Neural progenitor cell (in vitro differentiated cells): ENCODE data around the gene SEPSECS. TPM values are rescaled to one million over a fixed set of nuclear protein-coding genes. Genes with fewer than 3 reads are reported as not detected.

Experiments
- DNase-seq: peaks from one replicate; pipeline ENCODE4 v3.0.0-alpha.2; 2016; ENCODE audit warnings: low spot score
- H2AFZ ChIP-seq: fragments of 200-600 bp; sonication (generic); replicated peaks from 2 replicates; pipeline ENCODE4 v1.6.1; 2016; ENCODE audit warnings: antibody characterized with exemption
- H3F3A ChIP-seq: fragments of 200-600 bp; sonication (generic); 2 replicates; pipeline ENCODE4 v1.6.1; 2016; ENCODE audit warnings: antibody characterized with exemption, low read depth
- H3K27ac ChIP-seq: fragments of 200-600 bp; sonication (generic); 2 replicates; pipeline ENCODE4 v1.5.1; 2016; ENCODE audit warnings: mild to moderate bottlenecking
- H3K27me3 ChIP-seq: fragments of 200-600 bp; sonication (generic); 2 replicates; pipeline ENCODE4 v1.6.1; 2016; ENCODE audit warnings: mild to moderate bottlenecking, moderate library complexity
- H3K36me3 ChIP-seq: fragments of 200-600 bp; sonication (generic); 2 replicates; pipeline ENCODE4 v1.5.1; 2016
- H3K4me1 ChIP-seq: fragments of 200-600 bp; sonication (generic); 2 replicates; pipeline ENCODE4 v1.6.1; 2016; ENCODE audit warnings: mixed run types
- H3K4me2 ChIP-seq: fragments of 200-600 bp; sonication (generic); 2 replicates; pipeline ENCODE4 v1.6.1; 2016
- H3K4me3 ChIP-seq: fragments of 200-600 bp; sonication (generic); 2 replicates; pipeline ENCODE4 v1.5.1; 2016
- H3K79me2 ChIP-seq: fragments of 200-600 bp; sonication (generic); 2 replicates; pipeline ENCODE4 v1.6.1; 2016; ENCODE audit warnings: low read depth
- H3K9ac ChIP-seq: fragments of 200-600 bp; sonication (generic); 2 replicates; pipeline ENCODE4 v1.6.1; 2016
- H3K9me3 ChIP-seq: fragments of 200-600 bp; sonication (generic); 2 replicates; pipeline ENCODE4 v1.5.1; 2016; ENCODE audit warnings: low read depth
- H4K20me1 ChIP-seq: fragments of 200-600 bp; sonication (generic); 2 replicates; pipeline ENCODE4 v1.6.1; 2016; ENCODE audit warnings: low read depth
- H3K27ac Mint-ChIP-seq: 3 replicates; pipeline ENCODE4 v1.8.0; 2021; ENCODE audit warnings: mixed read lengths
- H3K27me3 Mint-ChIP-seq: 2 replicates; pipeline ENCODE4 v1.8.0; 2022; ENCODE audit warnings: low read depth, mild to moderate bottlenecking, inconsistent platforms, moderate library complexity, mixed read lengths; ENCODE audit not compliant: insufficient read depth
- H3K36me3 Mint-ChIP-seq: 3 replicates; pipeline ENCODE4 v1.8.0; 2021; ENCODE audit warnings: mixed read lengths
- H3K4me1 Mint-ChIP-seq: 3 replicates; pipeline ENCODE4 v1.8.0; 2021; ENCODE audit warnings: mixed read lengths
- H3K4me3 Mint-ChIP-seq: 3 replicates; pipeline ENCODE4 v1.8.0; 2021; ENCODE audit warnings: mild to moderate bottlenecking, moderate library complexity, mixed read lengths
- H3K9me3 Mint-ChIP-seq: 3 replicates; pipeline ENCODE4 v1.8.0; 2020; ENCODE audit warnings: mixed read lengths
- CTCF ChIP-seq: fragments of 200-600 bp; sonication (generic); IDR thresholded peaks from 2 replicates; pipeline ENCODE4 v1.5.1; 2017; ENCODE audit warnings: antibody characterized with exemption, mild to moderate bottlenecking
- EZH2 ChIP-seq: fragments of 200-600 bp; sonication (generic); IDR thresholded peaks from 2 replicates; pipeline ENCODE4 v1.6.1; 2017; ENCODE audit warnings: antibody characterized with exemption, mild to moderate bottlenecking, moderate library complexity
- EZH2phosphoT487 ChIP-seq: fragments of 200-600 bp; sonication (generic); IDR thresholded peaks from 2 replicates; pipeline ENCODE4 v1.6.1; 2017; ENCODE audit warnings: antibody characterized with exemption
- total RNA-seq: library from RNA; depleted of rRNA; stranded (reverse); fragments of >200 nt; gene quantifications from 2 replicates; pipeline ENCODE4 v1.2.3, GENCODE V29; 2015; ENCODE audit warnings: low replicate concordance

Gene SEPSECS
- total RNA-seq, 1 donor from 2014 or later, result 24.5 TPM

- Mint-ChIP-seq H3K9me3 (peaks cover 2% of the 10 kb centered on the region), H3K27ac (peak overlapping the region; percentile 76), H3K4me1 (peaks cover 31% of the 10 kb centered on the region), H3K4me3 (no peak overlapping the region), H3K27me3 (no peaks in the 10 kb centered on the region), H3K36me3 (peaks cover 13% of the 10 kb centered on the region)
- H3K4me2 ChIP-seq, result no peak overlapping the region
- no peaks in the 10 kb centered on the region for H3K27me3 ChIP-seq
- no peak overlapping the region for H3K27ac ChIP-seq
- H3K4me1 ChIP-seq, result no peaks in the 10 kb centered on the region
- H3F3A ChIP-seq, result no peaks in the 10 kb centered on the region
- H4K20me1 ChIP-seq, result no peaks in the 10 kb centered on the region
- DNase-seq, result no peak
- no peak for TF ChIP-seq EZH2
- no peaks in the 10 kb centered on the region for H3K36me3 ChIP-seq
- H3K9ac ChIP-seq, result no peak overlapping the region
- H3K9me3 ChIP-seq, result no peaks in the 10 kb centered on the region
- H3K4me3 ChIP-seq, result no peak overlapping the region
- H3K79me2 ChIP-seq, result no peaks in the 10 kb centered on the region
- H2AFZ ChIP-seq, result no peak overlapping the region
Observed at GRCh38 chr4:25117716-25118472, 42.4 kb downstream of the SEPSECS start.

GRCh38 chr4:25117274-25117673 is 43.0 kb downstream of the SEPSECS start:
- H3K4me2 ChIP-seq, result no peak overlapping the region
- H3K36me3 ChIP-seq, result no peaks in the 10 kb centered on the region
- H3F3A ChIP-seq, result no peaks in the 10 kb centered on the region
- no peaks in the 10 kb centered on the region for H3K9me3 ChIP-seq
- peaks cover 34% of the 10 kb centered on the region for H3K4me1 Mint-ChIP-seq
- H3K27ac ChIP-seq, result no peak overlapping the region
- no peak overlapping the region for H3K27ac Mint-ChIP-seq
- H3K9ac ChIP-seq, result no peak overlapping the region
- no peak overlapping the region for H2AFZ ChIP-seq
- H3K4me3 ChIP-seq, result no peak overlapping the region
- TF ChIP-seq EZH2phosphoT487 (no peak), CTCF (no peak), EZH2 (no peak)
- H4K20me1 ChIP-seq, result no peaks in the 10 kb centered on the region
- H3K27me3 ChIP-seq, result no peaks in the 10 kb centered on the region
- peaks cover 11% of the 10 kb centered on the region for H3K36me3 Mint-ChIP-seq
- DNase-seq, result no peak
- peaks cover 2% of the 10 kb centered on the region for H3K9me3 Mint-ChIP-seq
- no peak overlapping the region for H3K4me3 Mint-ChIP-seq
- no peaks in the 10 kb centered on the region for H3K4me1 ChIP-seq
- no peaks in the 10 kb centered on the region for H3K27me3 Mint-ChIP-seq
- no peaks in the 10 kb centered on the region for H3K79me2 ChIP-seq

GRCh38 chr4:25113915-25114904 is 46.0 kb downstream of the SEPSECS start:
- Mint-ChIP-seq H3K4me1 (peaks cover 38% of the 10 kb centered on the region), H3K4me3 (no peak overlapping the region), H3K36me3 (peaks cover 9% of the 10 kb centered on the region), H3K9me3 (peaks cover 6% of the 10 kb centered on the region), H3K27me3 (peaks cover 3% of the 10 kb centered on the region), H3K27ac (peak overlapping the region; percentile 44)
- no peaks in the 10 kb centered on the region for H4K20me1 ChIP-seq
- H3K9me3 ChIP-seq, result no peaks in the 10 kb centered on the region
- DNase-seq, result no peak
- H3K4me1 ChIP-seq, result no peaks in the 10 kb centered on the region
- H3K79me2 ChIP-seq, result no peaks in the 10 kb centered on the region
- no peaks in the 10 kb centered on the region for H3F3A ChIP-seq
- no peak overlapping the region for H3K9ac ChIP-seq
- no peaks in the 10 kb centered on the region for H3K36me3 ChIP-seq
- no peak overlapping the region for H2AFZ ChIP-seq
- TF ChIP-seq EZH2phosphoT487 (no peak), CTCF (no peak), EZH2 (no peak)
- H3K4me3 ChIP-seq, result no peak overlapping the region
- no peak overlapping the region for H3K4me2 ChIP-seq
- H3K27me3 ChIP-seq, result no peaks in the 10 kb centered on the region
- H3K27ac ChIP-seq, result no peak overlapping the region
